GM12892 (cell line): ENCODE data around the gene POLG2.
A peak's percentile ranks its signal among the peaks of the same experiment; 100 is the strongest.

Experiments used
- POLR2A ChIP-seq: IDR thresholded peaks from 2 replicates; pipeline ENCODE4 v1.6.1; 2011; ENCODE audit warnings: low read depth, low read length, control low read depth
- POLR2AphosphoS5 ChIP-seq: IDR thresholded peaks from 2 replicates; pipeline ENCODE4 v1.6.1; 2011; ENCODE audit warnings: low read depth, low read length, control low read depth

- TF ChIP-seq POLR2AphosphoS5 = peak; percentile 40; the same call in 1 of the 2 replicates
- TF ChIP-seq POLR2A = no peak; the same call in 1 of the 2 replicates
These were observed 3.6 kb upstream of the POLG2 start for GRCh38 chr17:64500487-64500859.
